Lower leg skin (tissue), 4 donors: ENCODE measurements around the gene FAM117B. TPM values are rescaled to one million over a fixed set of nuclear protein-coding genes. Genes with fewer than 3 reads are reported as not detected.

Experiments
- DNase-seq, 2 donors: peaks; one replicate each; pipeline ENCODE4 v3.0.0-alpha.2; 2019; ENCODE audit warnings: low spot score in 2 of 2
- H3K4me3 ChIP-seq: fragments of 200-600 bp; sonication (generic); 2 replicates; pipeline ENCODE4 v1.5.1; 2017; ENCODE audit warnings: mild to moderate bottlenecking, low read depth; ENCODE audit not compliant: poor library complexity, severe bottlenecking
- CTCF ChIP-seq, 3 donors: fragments of 450-650 bp; IDR thresholded peaks; one replicate each; pipeline ENCODE4 v1.5.1; 2016; ENCODE audit warnings: antibody characterized with exemption in 3 of 3, mild to moderate bottlenecking in 3 of 3, moderate library complexity in 2 of 3
- POLR2A ChIP-seq, 2 donors: fragments of 450-650 bp; IDR thresholded peaks; one replicate each; pipeline ENCODE4 v1.6.1; 2016 to 2017; ENCODE audit warnings: antibody characterized with exemption in 2 of 2, mild to moderate bottlenecking in 1 of 2, moderate library complexity in 1 of 2
- WGBS, 2 donors: methylation state at CpG; one replicate each; pipeline ENCODE4 v1.1.5; 2018; 5-methylcytosine and 5-hydroxymethylcytosine counted together
- intact Hi-C: fragments of 100-400 bp; cut with DNase I; formaldehyde crosslinking; loops from one replicate; pipeline ENCODE4 v1.15.0; 2023; ENCODE audit warnings: low total_unique reads
- total RNA-seq, 4 donors: library from RNA; depleted of rRNA; stranded (reverse); fragments of >200 nt; gene quantifications; one replicate each; pipeline ENCODE4 v1.1.0, GENCODE V29; 2016

The FAM117B gene
- total RNA-seq, 4 donors from 2014 or later = 9.6 to 28.8 (median 17.0) TPM

DNA sequence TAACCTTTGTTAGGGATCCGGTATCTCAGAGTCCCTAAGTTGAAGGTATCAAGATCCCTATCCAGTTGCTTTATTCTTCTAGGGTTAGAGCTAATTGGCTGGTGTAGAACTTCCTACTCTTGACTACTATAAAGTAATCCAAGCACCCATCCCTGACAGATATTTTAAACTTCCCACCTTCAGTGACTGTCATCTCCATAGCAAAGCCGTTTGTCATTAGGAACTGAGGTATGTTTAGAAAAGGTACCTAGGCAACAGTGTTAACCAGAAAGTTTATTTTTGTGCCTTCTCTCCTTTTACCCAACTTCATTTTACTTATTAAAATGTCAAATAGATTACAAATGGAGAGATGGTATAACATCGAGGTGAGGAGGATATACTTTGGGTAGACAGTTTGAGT, 4.5 kb downstream of the FAM117B start:
- no peak for TF ChIP-seq POLR2A (IDR thresholded peaks at IDR 0.05)
- TF ChIP-seq CTCF (IDR thresholded peaks at IDR 0.05) = no peak
- DNase-seq = no peak
- intact Hi-C loops = no loop called here
- WGBS, 2 donors = 54 to 65% methylated on average over 3 of the region's 3 CpGs
- no peak overlapping the region for H3K4me3 ChIP-seq

GRCh38 chr2:202642567-202642966, 7.8 kb downstream of the FAM117B start:
- intact Hi-C loops = no loop called here
- H3K4me3 ChIP-seq = no peak overlapping the region
- 53 to 70% methylated on average over 2 of the region's 2 CpGs for WGBS, 2 donors
- TF ChIP-seq CTCF (IDR thresholded peaks at IDR 0.05) = no peak
- no peak for TF ChIP-seq POLR2A (IDR thresholded peaks at IDR 0.05)
- DNase-seq = no peak

DNA sequence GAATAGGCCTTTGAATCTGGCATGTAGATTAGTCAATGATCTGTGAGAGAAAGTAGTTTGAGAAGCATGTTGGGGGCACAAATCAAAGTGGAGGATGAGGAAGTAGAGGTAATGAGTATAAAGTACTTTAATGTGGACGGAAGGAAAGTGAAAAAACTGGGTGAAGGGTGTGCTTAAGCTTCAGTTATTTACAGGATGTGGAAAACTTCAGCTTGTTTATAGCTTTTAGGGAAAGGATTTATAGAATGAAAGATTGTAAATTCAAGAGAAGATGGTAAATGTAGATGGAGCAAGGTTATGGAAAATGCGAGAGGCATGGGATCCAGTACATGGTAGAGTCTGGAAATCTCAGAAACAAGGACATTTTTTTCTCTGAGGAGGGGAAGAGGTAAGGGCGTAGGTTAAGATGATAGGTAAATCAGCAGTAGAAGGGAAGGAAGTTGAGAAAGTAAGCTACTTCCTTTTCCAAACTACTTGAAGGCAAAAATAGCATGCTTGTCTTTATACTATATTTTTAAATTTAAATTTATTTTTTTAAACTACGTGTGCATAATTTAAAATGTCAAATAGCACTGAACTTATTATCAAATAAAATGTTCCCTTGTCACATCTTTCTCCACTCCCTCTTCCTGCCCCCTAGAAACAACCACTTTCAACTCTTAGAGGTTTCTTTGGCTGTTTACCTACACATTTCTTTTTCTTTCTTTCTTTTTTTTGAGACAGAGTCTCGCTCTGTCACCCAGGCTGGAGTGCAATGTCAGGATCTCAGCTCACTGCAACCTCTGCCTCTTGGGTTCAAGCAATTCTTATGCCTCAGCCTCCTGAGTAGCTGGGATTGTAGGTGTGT, 8.5 kb downstream of the FAM117B start:
- no peak for TF ChIP-seq POLR2A (IDR thresholded peaks at IDR 0.05)
- no peak for TF ChIP-seq CTCF (IDR thresholded peaks at IDR 0.05)
- 70 to 76% methylated on average over 5 of the region's 5 CpGs for WGBS, 2 donors

DNA sequence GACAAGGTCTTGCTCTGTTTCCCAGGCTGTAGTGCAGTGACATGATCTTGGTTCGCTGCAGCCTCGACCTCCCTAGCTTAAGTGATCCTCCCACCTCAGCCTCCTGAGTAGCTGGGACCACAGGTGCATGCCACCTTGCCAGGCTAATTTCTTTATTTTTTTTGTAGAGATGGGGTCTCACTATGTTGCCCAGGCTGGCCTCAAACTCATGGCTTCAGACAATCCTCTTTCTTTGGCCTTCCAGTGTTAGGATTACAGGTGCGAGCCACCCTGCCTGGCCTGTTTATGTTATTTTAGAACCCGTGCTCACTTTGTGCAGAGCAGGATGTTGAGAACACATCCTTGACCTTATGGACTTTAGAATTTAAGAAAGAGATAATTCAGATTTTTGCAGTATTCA, 17.4 kb downstream of the FAM117B start:
- H3K4me3 ChIP-seq = no peak overlapping the region
- no peak for TF ChIP-seq POLR2A (IDR thresholded peaks at IDR 0.05)
- TF ChIP-seq CTCF (IDR thresholded peaks at IDR 0.05) = no peak
- intact Hi-C loops = no loop called here
- 87 to 98% methylated on average over 4 of the region's 4 CpGs for WGBS, 2 donors
- no peak for DNase-seq

More for the DNA sequence above, 8.5 kb downstream of the FAM117B start:
- H3K4me3 ChIP-seq = no peak overlapping the region
- intact Hi-C loops = no loop called here
- DNase-seq = no peak

- DNase-seq = no peak
- no peak for TF ChIP-seq POLR2A (IDR thresholded peaks at IDR 0.05)
- no peak for TF ChIP-seq CTCF (IDR thresholded peaks at IDR 0.05)
- 69 to 74% methylated on average over 4 of the region's 4 CpGs for WGBS, 2 donors
- intact Hi-C loops = no loop called here
- H3K4me3 ChIP-seq = no peak overlapping the region
Measured at GRCh38 chr2:202653890-202654289, 19.1 kb downstream of the FAM117B start.

DNA sequence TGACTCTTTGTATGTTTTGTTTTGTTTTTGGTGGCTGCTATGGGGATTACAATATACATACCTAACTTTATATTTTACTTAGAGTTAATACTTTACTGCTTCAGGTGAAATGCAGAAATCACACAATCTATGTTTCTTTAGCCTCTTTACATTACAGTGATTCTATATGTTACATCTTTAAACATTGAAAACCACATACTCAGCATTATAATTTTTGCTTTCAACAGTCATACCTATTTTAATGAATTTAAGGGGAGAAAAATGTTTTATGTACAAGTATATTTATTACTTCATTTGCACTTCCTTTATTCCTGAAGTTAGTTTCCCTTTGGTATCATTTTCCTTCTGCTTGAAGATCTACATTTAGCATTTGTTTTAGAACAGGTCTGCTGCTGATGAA, 23.1 kb downstream of the FAM117B start:
- no peak for DNase-seq
- no peak overlapping the region for H3K4me3 ChIP-seq
- intact Hi-C loops = no loop called here
- TF ChIP-seq POLR2A (IDR thresholded peaks at IDR 0.05) (no peak), CTCF (IDR thresholded peaks at IDR 0.05) (no peak)
